Transverse colon (tissue), 4 donors: ENCODE results near the gene XXYLT1. TPM values are rescaled to one million over a fixed set of nuclear protein-coding genes. Genes with fewer than 3 reads are reported as not detected.
A peak's percentile ranks its signal among the peaks of the same experiment; 100 is the strongest.

Experiments
- DNase-seq: peaks from one replicate; pipeline ENCODE4 v3.0.0-alpha.2; 2019
- H3K27ac ChIP-seq, 4 donors: fragments of 200-600 bp; sonication (generic); 2 replicates each; pipeline ENCODE4 v1.5.1; 2016 to 2018; ENCODE audit warnings: inconsistent platforms in 4 of 4
- H3K27me3 ChIP-seq: fragments of 200-600 bp; sonication (generic); 2 replicates; pipeline ENCODE4 v1.5.1; 2017; ENCODE audit warnings: inconsistent platforms
- H3K36me3 ChIP-seq, 4 donors: fragments of 200-600 bp; sonication (generic); 2 replicates each; pipeline ENCODE4 v1.5.1; 2017 to 2019; ENCODE audit warnings: inconsistent platforms in 4 of 4
- H3K4me1 ChIP-seq, 4 donors: fragments of 200-600 bp; sonication (generic); 2 replicates each; pipeline ENCODE4 v1.5.1; 2017 to 2020; ENCODE audit warnings: inconsistent platforms in 4 of 4
- H3K4me3 ChIP-seq, 4 donors: fragments of 200-600 bp; sonication (generic); 1 replicate in 1 of 4; 2 replicates in 3 of 4; pipeline versions ENCODE4 v1.5.1 to v1.6.1; 2017 to 2019; ENCODE audit warnings: inconsistent platforms in 4 of 4
- H3K9me3 ChIP-seq, 2 donors: fragments of 200-600 bp; sonication (generic); 2 replicates each; pipeline ENCODE4 v1.5.1; 2017 to 2019; ENCODE audit warnings: inconsistent platforms in 2 of 2
- EP300 ChIP-seq: sonication (generic); formaldehyde crosslinking; IDR thresholded peaks from one replicate; pipeline ENCODE4 v1.6.1; 2017; ENCODE audit warnings: antibody characterized with exemption, low read depth
- POLR2A ChIP-seq: fragments of 450-650 bp; IDR thresholded peaks from one replicate; pipeline ENCODE4 v1.6.1; 2016; ENCODE audit warnings: antibody characterized with exemption, mild to moderate bottlenecking, moderate library complexity
- POLR2AphosphoS5 ChIP-seq, 3 donors: sonication (generic); formaldehyde crosslinking; IDR thresholded peaks; one replicate each; pipeline ENCODE4 v1.6.1; 2016; ENCODE audit warnings: antibody characterized with exemption in 3 of 3
- WGBS, 2 donors: methylation state at CpG; one replicate each; pipeline ENCODE4 v1.1.5; 2018; ENCODE audit warnings: low coverage in 1 of 2; 5-methylcytosine and 5-hydroxymethylcytosine counted together
- in situ Hi-C, 4 donors: fragments of 200-750 bp; cut with MboI; loops; one replicate each; pipeline versions ENCODE4 v1.15.0 to v1.15.1; 2017; ENCODE audit warnings: low sequenced_read_pairs in 3 of 4, low pct_ligation_motif_present in 1 of 4, low pct_unique_long_range_greater_than_20kb in 1 of 4
- intact Hi-C: fragments of 100-400 bp; cut with DNase I; formaldehyde crosslinking; loops from one replicate; pipeline ENCODE4 v1.15.1; 2023; ENCODE audit warnings: low total_unique reads
- total RNA-seq, 4 donors: library from RNA; depleted of rRNA; stranded (reverse); fragments of >200 nt; gene quantifications; one replicate each; pipeline ENCODE4 v1.1.0, GENCODE V29; 2016
- TF ChIP-seq, protein P1 (sequence below), 5 experiments: fragments of 200-600 bp in 3 of 5; fragments of 450-650 bp in 2 of 5; sonication (generic) in 3 of 5; IDR thresholded peaks; 1 replicate in 2 of 5; 2 replicates in 3 of 5; pipeline ENCODE4 v1.5.1; 2016 to 2017; ENCODE audit warnings: antibody characterized with exemption in 5 of 5, inconsistent platforms in 3 of 5, mild to moderate bottlenecking in 2 of 5, moderate library complexity in 1 of 5

XXYLT1 gene
- total RNA-seq, 4 donors from 2014 or later = 3.0 to 10.0 (median 5.9) TPM

GRCh38 chr3:195171093-195171873 lies 99.7 kb downstream of the XXYLT1 start:
- 80 to 86% methylated on average over 1 to 15 of the region's 15 CpGs for WGBS, 2 donors

GRCh38 chr3:195170496-195170895 lies 100.5 kb downstream of the XXYLT1 start:
- H3K27ac ChIP-seq = no peak overlapping the region

More at GRCh38 chr3:195171093-195171873, 99.7 kb downstream of the XXYLT1 start:
- Histone ChIP-seq H3K9me3 (no peaks in the 10 kb centered on the region), H3K4me3 (no peak overlapping the region), H3K36me3 (no peaks in the 10 kb centered on the region), H3K27ac (peak overlapping the region in 1 of 4 donors; percentile 23), H3K27me3 (no peaks in the 10 kb centered on the region), H3K4me1 (peaks cover 0 to 15% (median 0%) of the 10 kb centered on the region in 4 donors)
- intact Hi-C loops (no loop called here), in situ Hi-C loops (no loop called here)
- TF ChIP-seq POLR2AphosphoS5 (IDR thresholded peaks at IDR 0.05) = no peak
- TF ChIP-seq, protein P1, sequence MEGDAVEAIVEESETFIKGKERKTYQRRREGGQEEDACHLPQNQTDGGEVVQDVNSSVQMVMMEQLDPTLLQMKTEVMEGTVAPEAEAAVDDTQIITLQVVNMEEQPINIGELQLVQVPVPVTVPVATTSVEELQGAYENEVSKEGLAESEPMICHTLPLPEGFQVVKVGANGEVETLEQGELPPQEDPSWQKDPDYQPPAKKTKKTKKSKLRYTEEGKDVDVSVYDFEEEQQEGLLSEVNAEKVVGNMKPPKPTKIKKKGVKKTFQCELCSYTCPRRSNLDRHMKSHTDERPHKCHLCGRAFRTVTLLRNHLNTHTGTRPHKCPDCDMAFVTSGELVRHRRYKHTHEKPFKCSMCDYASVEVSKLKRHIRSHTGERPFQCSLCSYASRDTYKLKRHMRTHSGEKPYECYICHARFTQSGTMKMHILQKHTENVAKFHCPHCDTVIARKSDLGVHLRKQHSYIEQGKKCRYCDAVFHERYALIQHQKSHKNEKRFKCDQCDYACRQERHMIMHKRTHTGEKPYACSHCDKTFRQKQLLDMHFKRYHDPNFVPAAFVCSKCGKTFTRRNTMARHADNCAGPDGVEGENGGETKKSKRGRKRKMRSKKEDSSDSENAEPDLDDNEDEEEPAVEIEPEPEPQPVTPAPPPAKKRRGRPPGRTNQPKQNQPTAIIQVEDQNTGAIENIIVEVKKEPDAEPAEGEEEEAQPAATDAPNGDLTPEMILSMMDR (IDR thresholded peaks at IDR 0.05) = no peak
- TF ChIP-seq POLR2A = no peak
- TF ChIP-seq EP300 = no peak
- DNase-seq = no peak

DNA sequence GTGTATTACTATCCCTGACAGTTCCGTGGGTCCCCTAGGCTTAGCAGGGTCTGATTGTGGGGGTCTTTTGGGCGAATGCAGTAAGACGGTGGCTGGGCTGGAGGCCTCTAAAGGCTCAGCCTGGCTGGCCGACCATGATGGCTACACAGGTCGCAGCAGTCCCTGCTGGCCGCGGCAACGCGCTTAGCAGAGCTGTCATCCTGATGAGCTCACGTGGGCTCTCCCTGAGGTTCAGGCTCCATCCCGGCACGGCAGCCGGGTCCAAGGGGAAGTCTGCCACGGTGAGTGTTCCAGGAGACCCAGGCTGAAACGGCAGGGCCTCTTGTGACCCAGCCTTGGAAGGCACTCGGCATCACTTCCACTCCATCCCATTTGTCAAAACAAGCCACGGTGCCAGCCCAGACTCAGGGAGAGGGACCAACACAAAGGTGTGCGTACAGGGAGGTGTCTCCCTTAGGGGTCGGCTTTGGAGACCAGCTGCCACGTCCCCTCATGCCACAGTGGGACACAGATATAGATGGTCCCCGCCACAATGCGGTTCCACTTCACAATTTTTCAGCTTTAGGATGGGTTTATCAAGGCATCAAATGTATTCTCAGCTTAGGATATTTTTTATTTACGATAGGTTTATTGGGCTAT lies 101.8 kb downstream of the XXYLT1 start:
- in situ Hi-C loops (no loop called here), intact Hi-C loops (no loop called here)
- H3K9me3 ChIP-seq = no peaks in the 10 kb centered on the region
- 84 to 95% methylated on average over 2 to 23 of the region's 23 CpGs for WGBS, 2 donors
- H3K27ac ChIP-seq = no peak overlapping the region
- TF ChIP-seq, protein P1 (IDR thresholded peaks at IDR 0.05) = no peak
- TF ChIP-seq EP300 (no peak), POLR2A (no peak), POLR2AphosphoS5 (IDR thresholded peaks at IDR 0.05) (no peak)
- H3K4me3 ChIP-seq = no peak overlapping the region
- no peaks in the 10 kb centered on the region for H3K36me3 ChIP-seq
- no peak for DNase-seq
- no peaks in the 10 kb centered on the region for H3K27me3 ChIP-seq
- peaks cover 0 to 15% (median 0%) of the 10 kb centered on the region in 4 donors for H3K4me1 ChIP-seq

More at GRCh38 chr3:195170496-195170895, 100.5 kb downstream of the XXYLT1 start:
- 76 to 94% methylated on average over 2 to 5 of the region's 5 CpGs for WGBS, 2 donors
- intact Hi-C loops (no loop called here), in situ Hi-C loops (no loop called here)
- no peaks in the 10 kb centered on the region for H3K36me3 ChIP-seq
- TF ChIP-seq POLR2AphosphoS5 (IDR thresholded peaks at IDR 0.05) (no peak), EP300 (no peak), POLR2A (no peak)
- TF ChIP-seq, protein P1 (IDR thresholded peaks at IDR 0.05) = no peak
- H3K27me3 ChIP-seq = no peaks in the 10 kb centered on the region
- no peak overlapping the region for H3K4me3 ChIP-seq
- no peaks in the 10 kb centered on the region for H3K9me3 ChIP-seq
- no peak for DNase-seq
- peaks cover 0 to 15% (median 0%) of the 10 kb centered on the region in 4 donors for H3K4me1 ChIP-seq

GRCh38 chr3:195168009-195168762 lies 102.8 kb downstream of the XXYLT1 start:
- H3K4me3 ChIP-seq = no peak overlapping the region
- peaks cover 0 to 15% (median 0%) of the 10 kb centered on the region in 4 donors for H3K4me1 ChIP-seq
- no peak overlapping the region for H3K27ac ChIP-seq
- WGBS, 2 donors = 94% methylated on average over 6 of the region's 6 CpGs; no CpG with 5 or more reads in 1 of the 2 donors
- in situ Hi-C loops (no loop called here), intact Hi-C loops (no loop called here)
- H3K27me3 ChIP-seq = no peaks in the 10 kb centered on the region
- no peaks in the 10 kb centered on the region for H3K36me3 ChIP-seq
- DNase-seq = no peak
- TF ChIP-seq POLR2A (no peak), EP300 (no peak), POLR2AphosphoS5 (IDR thresholded peaks at IDR 0.05) (no peak)
- TF ChIP-seq, protein P1 (IDR thresholded peaks at IDR 0.05) = no peak
- H3K9me3 ChIP-seq = no peaks in the 10 kb centered on the region
